ENCODE measurements around the gene GLYATL1B. TPM values are rescaled to one million over a fixed set of nuclear protein-coding genes. Genes with fewer than 3 reads are reported as not detected.

GLYATL1B gene
- total and polyA plus RNA-seq, 2 of the 8 experiments (the other 6 are each of a cell fraction or from before 2014, with no cell fraction given), result not detected

GRCh38 chr11:59097113-59097708 is 11.1 kb downstream of the GLYATL1B start:
- Histone ChIP-seq H3K9ac (replicated peaks in 1 of 4; ENCODE audit: extremely low read depth in 1 of 4, low read depth in 3 of 4, low read length in 3 of 4) (no peak overlapping the region), H3K36me3 (ENCODE audit: control insufficient read depth in 2 of 4, insufficient read depth in 4 of 4, low read length in 3 of 4) (no peaks in the 10 kb centered on the region), H3K4me1 (replicated peaks in 1 of 4; ENCODE audit: control insufficient read depth in 3 of 4, insufficient read depth in 4 of 4, low read length in 3 of 4) (peaks cover 0 to 12% (median 11%) of the 10 kb centered on the region in 4 experiments; a peak in 5 of 7 replicates), H2BK5ac (ENCODE audit: low read depth, low read length) (no peak overlapping the region), H3K27ac (ENCODE audit: low read depth, low read length) (no peak overlapping the region), H3K4me2 (ENCODE audit: insufficient read depth in 1 of 2, low read depth in 2 of 2, low read length in 2 of 2) (no peak overlapping the region), H2BK120ac (replicated peaks; ENCODE audit: low read depth, low read length) (no peak overlapping the region), H2BK15ac (ENCODE audit: low read length) (no peak overlapping the region), H3K79me2 (ENCODE audit: control insufficient read depth in 1 of 2, insufficient read depth in 2 of 2, low read length in 2 of 2) (no peaks in the 10 kb centered on the region), H2AK5ac (ENCODE audit: low read depth, low read length) (no peak overlapping the region), H3K4ac (replicated peaks; ENCODE audit: insufficient read length, low read depth, low read length) (no peak overlapping the region), H3K23me2 (ENCODE audit: low read depth, low read length) (peaks cover 2% of the 10 kb centered on the region; the same call in 1 of the 2 replicates), H4K8ac (ENCODE audit: extremely low read depth, insufficient read depth, low read length) (no peak overlapping the region), H3K4me3 (ENCODE audit: extremely low read depth in 1 of 4, insufficient read depth in 2 of 4, low read depth in 3 of 4, low read length in 4 of 4) (no peak overlapping the region), H4K91ac (replicated peaks; ENCODE audit: insufficient read length, low read length) (no peak overlapping the region), H2BK20ac (ENCODE audit: low read length) (no peak overlapping the region), H3K18ac (ENCODE audit: extremely low read depth, low read length) (no peak overlapping the region), H3K56ac (replicated peaks; ENCODE audit: insufficient read length, low read depth, low read length) (no peak overlapping the region), H3K23ac (ENCODE audit: insufficient read length) (no peak overlapping the region), H3K14ac (ENCODE audit: insufficient read length) (no peak overlapping the region), H3K27me3 (replicated peaks in 1 of 4; ENCODE audit: control insufficient read depth in 3 of 4, extremely low read depth in 1 of 4, insufficient read depth in 3 of 4, low read length in 3 of 4) (no peaks in the 10 kb centered on the region), H3K9me3 (ENCODE audit: insufficient read depth in 2 of 2, low read depth in 1 of 2, low read length in 1 of 2) (no peaks in the 10 kb centered on the region), H2BK12ac (ENCODE audit: low read depth, low read length) (no peak overlapping the region), H4K20me1 (replicated peaks in 1 of 2; ENCODE audit: control insufficient read depth in 1 of 2, insufficient read depth in 2 of 2, low read length in 2 of 2) (no peaks in the 10 kb centered on the region), H4K5ac (ENCODE audit: insufficient read length, low read depth, low read length) (no peak overlapping the region), H2AFZ (ENCODE audit: low read length) (no peak overlapping the region), H3K79me1 (ENCODE audit: low read depth, low read length) (no peaks in the 10 kb centered on the region; the same call in 1 of the 2 replicates)
- peak; percentile 6 to 43; a peak in 3 of 4 replicates for TF ChIP-seq RAD21 (IDR thresholded peaks at IDR 0.05 in 1 of 2, conservative IDR thresholded peaks at IDR 0.05 in 1 of 2; ENCODE audit: low read depth in 2 of 2, low read length in 2 of 2)
- no peak for TF ChIP-seq SIN3A (conservative IDR thresholded peaks at IDR 0.05 in 1 of 2, IDR thresholded peaks at IDR 0.05 in 1 of 2; ENCODE audit: low read depth in 1 of 2, low read length in 2 of 2)
- TF ChIP-seq CTCF (IDR thresholded peaks at IDR 0.05; ENCODE audit: control extremely low read depth in 1 of 3, insufficient read depth in 1 of 3, low read depth in 1 of 3, low read length in 3 of 3), result peak; percentile 43 to 60 (median 48)
- ChIA-PET POLR2A (ENCODE audit: partially characterized antibody) (interaction anchor here (1.1 to 3.5 kb wide), 2 partner anchors 10 to 75 kb away, joined by 3 to 16 read pairs; partner anchors contain the start of genes DTX4 and FAM111B), CTCF (ENCODE audit: partially characterized antibody) (interaction anchor here (0.7 to 2.7 kb wide), 15 partner anchors 9 to 528 kb away, joined by 3 to 16 read pairs (median 3); partner anchors contain the start of genes DTX4 and FAM111B)
- DNase-seq (ENCODE audit: low read depth in 1 of 2, low spot score in 2 of 2) (peak in 1 of 2 experiments; percentile 66), FAIRE-seq (peak; percentile 74)
- WGBS, 2 experiments (ENCODE audit: extremely low coverage in 1 of 2, insufficient coverage in 1 of 2, insufficient read length in 1 of 2, insufficient replicate concordance in 2 of 2, low coverage in 1 of 2, low lambda C conversion rate in 2 of 2, missing lambda C conversion rate in 1 of 2), result 90% methylated on average over 5 of the region's 5 CpGs; no CpG with 5 or more reads in 1 of the 2 experiments

All from H1 (cell line).